Sigmoid colon (tissue), 7 donors: ENCODE measurements around the gene SREBF1. TPM values are rescaled to one million over a fixed set of nuclear protein-coding genes. Genes with fewer than 3 reads are reported as not detected.

Experiments used
- DNase-seq: peaks from one replicate; pipeline ENCODE4 v3.0.0-alpha.2; 2019
- H3K27ac ChIP-seq, 4 donors: fragments of 200-600 bp; sonication (generic); one replicate each; pipeline ENCODE4 v1.5.1; 2016 to 2019; ENCODE audit warnings: mild to moderate bottlenecking in 1 of 4
- H3K27me3 ChIP-seq, 3 donors: fragments of 200-600 bp; sonication (generic); one replicate each; pipeline ENCODE4 v1.5.1; 2019; ENCODE audit warnings: mild to moderate bottlenecking in 1 of 3
- H3K36me3 ChIP-seq, 4 donors: fragments of 200-600 bp; sonication (generic); one replicate each; pipeline ENCODE4 v1.5.1; 2016 to 2019
- H3K4me1 ChIP-seq, 4 donors: fragments of 200-600 bp; sonication (generic); one replicate each; pipeline ENCODE4 v1.5.1; 2017 to 2019
- H3K4me3 ChIP-seq, 4 donors: fragments of 200-600 bp; sonication (generic); one replicate each; pipeline ENCODE4 v1.5.1; 2017 to 2019; ENCODE audit warnings: mild to moderate bottlenecking in 2 of 4, moderate library complexity in 1 of 4
- H3K9me3 ChIP-seq, 4 donors: fragments of 200-600 bp in 3 of 4; sonication (generic) in 3 of 4; one replicate each; pipeline versions ENCODE4 v1.5.1 to v1.6.1; 2013 to 2019
- EP300 ChIP-seq, 4 donors: sonication (generic); formaldehyde crosslinking; IDR thresholded peaks; one replicate each; pipeline ENCODE4 v1.6.1; 2017; ENCODE audit warnings: antibody characterized with exemption in 4 of 4
- POLR2A ChIP-seq, 2 donors: fragments of 450-650 bp; IDR thresholded peaks; one replicate each; pipeline ENCODE4 v1.6.1; 2016; ENCODE audit warnings: antibody characterized with exemption in 2 of 2, mild to moderate bottlenecking in 2 of 2, moderate library complexity in 2 of 2
- POLR2AphosphoS5 ChIP-seq, 4 donors: sonication (generic); formaldehyde crosslinking; IDR thresholded peaks; one replicate each; pipeline ENCODE4 v1.6.1; 2017; ENCODE audit warnings: antibody characterized with exemption in 4 of 4
- WGBS, 2 donors: extraction: QIAGEN DNeasy Blood & Tissue Kit; methylation state at CpG; one replicate each; pipeline ENCODE4 v1.1.7; 2013; 5-methylcytosine and 5-hydroxymethylcytosine counted together
- intact Hi-C: fragments of 100-400 bp; cut with DNase I; formaldehyde crosslinking; loops from one replicate; pipeline ENCODE4 v1.15.1; 2023
- polyA plus RNA-seq, 3 donors: library from polyadenylated mRNA; stranded (reverse); fragments of 200-250 nt; gene quantifications; one replicate each; pipeline ENCODE4 v1.2.3, GENCODE V29; 2013
- total RNA-seq, 4 donors: library from RNA; depleted of rRNA; stranded (reverse); fragments of >200 nt; gene quantifications; one replicate each; pipeline ENCODE4 v1.1.0, GENCODE V29; 2016
- TF ChIP-seq, protein P1 (sequence below), 4 experiments: fragments of 450-650 bp in 3 of 4; fragments of 200-600 bp in 1 of 4; IDR thresholded peaks; one replicate each; pipeline ENCODE4 v1.5.1; 2016 to 2019; ENCODE audit warnings: antibody characterized with exemption in 4 of 4, mild to moderate bottlenecking in 3 of 4, moderate library complexity in 2 of 4
- donor health status: healthy with polysubstance abuse.
- donor health status: Bipolar disorder and iron deficiency.
- donor health status: healthy.

SREBF1 gene
- total and polyA plus RNA-seq, 7 donors: 10.2 to 172 (median 38.6) TPM

DNA sequence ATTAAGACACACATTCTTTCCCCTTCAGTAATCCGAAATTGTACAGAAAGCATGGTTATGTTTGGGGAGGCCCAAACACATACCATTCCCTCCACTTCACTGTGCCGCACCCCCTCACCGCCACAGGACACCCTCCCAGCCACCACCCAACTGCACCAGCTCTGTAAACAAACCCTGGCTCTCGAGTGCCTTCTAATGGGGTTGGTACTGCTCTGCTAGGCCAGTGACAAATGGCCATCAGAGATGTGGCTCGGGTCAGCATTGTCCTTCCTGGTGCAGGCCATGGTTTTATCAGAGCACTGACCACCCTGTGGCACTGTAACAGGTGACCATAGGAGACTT is 24.0 kb upstream of the SREBF1 start:
- no peak for TF ChIP-seq POLR2AphosphoS5 (IDR thresholded peaks at IDR 0.05)
- TF ChIP-seq EP300 (IDR thresholded peaks at IDR 0.05): no peak
- TF ChIP-seq, protein P1, sequence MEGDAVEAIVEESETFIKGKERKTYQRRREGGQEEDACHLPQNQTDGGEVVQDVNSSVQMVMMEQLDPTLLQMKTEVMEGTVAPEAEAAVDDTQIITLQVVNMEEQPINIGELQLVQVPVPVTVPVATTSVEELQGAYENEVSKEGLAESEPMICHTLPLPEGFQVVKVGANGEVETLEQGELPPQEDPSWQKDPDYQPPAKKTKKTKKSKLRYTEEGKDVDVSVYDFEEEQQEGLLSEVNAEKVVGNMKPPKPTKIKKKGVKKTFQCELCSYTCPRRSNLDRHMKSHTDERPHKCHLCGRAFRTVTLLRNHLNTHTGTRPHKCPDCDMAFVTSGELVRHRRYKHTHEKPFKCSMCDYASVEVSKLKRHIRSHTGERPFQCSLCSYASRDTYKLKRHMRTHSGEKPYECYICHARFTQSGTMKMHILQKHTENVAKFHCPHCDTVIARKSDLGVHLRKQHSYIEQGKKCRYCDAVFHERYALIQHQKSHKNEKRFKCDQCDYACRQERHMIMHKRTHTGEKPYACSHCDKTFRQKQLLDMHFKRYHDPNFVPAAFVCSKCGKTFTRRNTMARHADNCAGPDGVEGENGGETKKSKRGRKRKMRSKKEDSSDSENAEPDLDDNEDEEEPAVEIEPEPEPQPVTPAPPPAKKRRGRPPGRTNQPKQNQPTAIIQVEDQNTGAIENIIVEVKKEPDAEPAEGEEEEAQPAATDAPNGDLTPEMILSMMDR (IDR thresholded peaks at IDR 0.05): no peak
- TF ChIP-seq POLR2A (IDR thresholded peaks at IDR 0.05): no peak
- intact Hi-C loops: loop anchor here (1.0 to 2.0 kb wide), 2 partner anchors 48 to 180 kb away; partner anchors contain the start of gene RAI1
- Histone ChIP-seq H3K4me1 (peaks cover 0 to 14% (median 6%) of the 10 kb centered on the region in 4 donors), H3K27me3 (no peaks in the 10 kb centered on the region), H3K4me3 (no peak overlapping the region), H3K27ac (no peak overlapping the region), H3K36me3 (peaks cover 0 to 20% (median 0%) of the 10 kb centered on the region in 4 donors), H3K9me3 (no peaks in the 10 kb centered on the region)
- 62 to 73% methylated on average over 5 of the region's 5 CpGs for WGBS, 2 donors
- no peak for DNase-seq

DNA sequence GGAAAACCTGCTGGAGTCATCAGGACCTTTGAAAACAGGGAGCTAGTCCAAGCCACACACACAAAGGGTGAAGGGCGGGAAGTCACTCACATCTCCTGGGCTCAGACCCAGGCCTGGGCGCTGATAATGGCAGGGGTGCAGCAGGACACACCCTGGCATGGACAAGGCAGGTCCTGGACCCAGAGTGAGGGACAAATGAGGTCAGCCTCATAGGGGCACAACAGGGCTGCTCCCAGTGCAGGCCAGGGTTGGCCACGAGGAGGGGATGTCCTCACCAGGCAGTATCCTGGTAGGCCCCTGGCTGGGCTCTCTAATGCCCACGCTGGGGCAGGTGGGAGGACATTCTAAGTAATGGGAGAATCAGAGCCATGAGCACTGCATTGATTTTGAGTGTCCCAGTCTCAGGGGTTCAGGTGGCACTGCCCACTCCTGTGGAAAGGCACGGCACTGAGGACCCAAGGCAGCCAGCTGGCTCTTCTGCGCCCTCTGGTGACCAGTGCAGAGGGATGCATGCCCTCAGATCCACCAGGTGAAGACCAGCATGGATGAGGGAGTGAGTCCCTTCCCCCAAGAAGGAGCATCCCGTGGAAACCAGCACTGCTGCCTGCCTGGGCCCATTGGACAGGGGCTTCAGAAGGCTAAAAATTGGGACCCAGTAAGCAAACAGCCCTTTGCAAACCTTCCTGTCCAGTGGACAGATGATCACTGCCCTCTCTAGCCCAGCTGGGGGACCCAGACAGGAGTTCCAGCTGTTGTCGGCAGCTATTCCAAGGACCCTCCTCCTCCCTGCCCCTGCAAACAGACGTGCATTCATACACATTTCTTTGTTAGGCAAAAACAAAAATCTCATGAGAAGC is 23.4 kb upstream of the SREBF1 start:
- peak overlapping the region in 2 of 4 donors; percentile 3 to 7 for H3K27ac ChIP-seq
- no peaks in the 10 kb centered on the region for H3K27me3 ChIP-seq
- H3K4me1 ChIP-seq: peaks cover 0 to 20% (median 8%) of the 10 kb centered on the region in 4 donors
- peaks cover 0 to 19% (median 0%) of the 10 kb centered on the region in 4 donors for H3K36me3 ChIP-seq
- intact Hi-C loops: loop anchor here (1.0 to 2.0 kb wide), 2 partner anchors 48 to 179 kb away; partner anchors contain the start of gene RAI1
- TF ChIP-seq, protein P1 (IDR thresholded peaks at IDR 0.05): peak; percentile 91 to 98 (median 96)
- TF ChIP-seq EP300 (IDR thresholded peaks at IDR 0.05): no peak
- TF ChIP-seq POLR2A (IDR thresholded peaks at IDR 0.05): no peak
- TF ChIP-seq POLR2AphosphoS5 (IDR thresholded peaks at IDR 0.05): peak in 1 of 4 donors; percentile 14
- DNase-seq: peak; percentile 82
- 40 to 45% methylated on average over 9 of the region's 9 CpGs for WGBS, 2 donors
- H3K4me3 ChIP-seq: no peak overlapping the region
- H3K9me3 ChIP-seq: no peaks in the 10 kb centered on the region

DNA sequence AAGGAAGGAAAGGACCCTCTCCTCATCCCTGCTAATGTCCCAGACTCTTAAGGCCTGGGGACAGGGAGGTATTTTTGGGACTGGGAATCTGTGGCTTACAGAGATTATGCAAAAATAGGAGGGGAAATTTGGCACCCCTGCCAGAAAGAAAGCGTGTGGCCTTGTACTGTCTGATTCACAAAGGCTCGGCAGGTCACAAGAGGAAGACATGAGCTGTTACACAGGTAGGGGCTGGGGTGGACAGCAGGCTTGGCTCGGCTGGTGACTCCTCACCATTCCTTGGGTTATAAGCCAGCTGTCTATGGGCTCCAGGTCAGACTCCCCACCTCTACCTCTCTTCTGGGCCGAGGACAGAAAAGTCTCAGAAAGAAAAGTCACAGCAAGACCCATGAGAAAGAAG is 20.7 kb upstream of the SREBF1 start:
- intact Hi-C loops: no loop called here

DNA sequence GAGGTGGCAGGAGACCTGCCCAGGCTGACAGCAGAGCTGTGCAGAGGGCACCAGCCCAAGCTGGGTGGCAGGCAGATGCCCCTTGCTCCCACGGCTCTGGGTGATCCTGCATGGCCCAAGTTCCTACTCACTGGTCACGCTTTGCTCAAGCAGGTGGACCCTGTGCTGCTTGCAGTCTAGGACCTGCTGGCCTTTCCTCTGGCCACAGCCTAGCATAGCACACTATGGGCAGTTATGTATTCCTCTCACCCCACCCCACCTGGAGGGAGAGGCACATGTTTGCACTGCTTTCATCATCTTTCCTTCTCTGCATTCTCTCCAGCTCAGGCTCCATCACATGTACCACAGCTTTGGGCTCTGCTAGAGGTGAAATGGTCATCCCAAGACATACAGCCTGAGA is 19.6 kb upstream of the SREBF1 start:
- Histone ChIP-seq H3K36me3 (peaks cover 0 to 10% (median 0%) of the 10 kb centered on the region in 4 donors), H3K4me3 (no peak overlapping the region), H3K27ac (no peak overlapping the region), H3K27me3 (no peaks in the 10 kb centered on the region), H3K9me3 (no peaks in the 10 kb centered on the region), H3K4me1 (peaks cover 0 to 25% (median 13%) of the 10 kb centered on the region in 4 donors)
- intact Hi-C loops: no loop called here
- WGBS, 2 donors: 96 to 98% methylated on average over 2 of the region's 2 CpGs
- TF ChIP-seq POLR2A (IDR thresholded peaks at IDR 0.05): no peak
- no peak for TF ChIP-seq POLR2AphosphoS5 (IDR thresholded peaks at IDR 0.05)
- no peak for TF ChIP-seq EP300 (IDR thresholded peaks at IDR 0.05)
- TF ChIP-seq, protein P1 (IDR thresholded peaks at IDR 0.05): no peak
- no peak for DNase-seq

More for the DNA sequence above, 20.7 kb upstream of the SREBF1 start:
- Histone ChIP-seq H3K36me3 (peaks cover 0 to 16% (median 0%) of the 10 kb centered on the region in 4 donors), H3K9me3 (no peaks in the 10 kb centered on the region), H3K27ac (no peak overlapping the region), H3K4me1 (peaks cover 0 to 25% (median 13%) of the 10 kb centered on the region in 4 donors), H3K4me3 (no peak overlapping the region), H3K27me3 (no peaks in the 10 kb centered on the region)
- TF ChIP-seq, protein P1 (IDR thresholded peaks at IDR 0.05): no peak
- no peak for TF ChIP-seq POLR2A (IDR thresholded peaks at IDR 0.05)
- no peak for TF ChIP-seq POLR2AphosphoS5 (IDR thresholded peaks at IDR 0.05)
- no peak for TF ChIP-seq EP300 (IDR thresholded peaks at IDR 0.05)
- no peak for DNase-seq
- 91 to 93% methylated on average over 4 of the region's 4 CpGs for WGBS, 2 donors
